ENCODE measurements around the gene HEXIM1. TPM values are rescaled to one million over a fixed set of nuclear protein-coding genes. Genes with fewer than 3 reads are reported as not detected.

Gene HEXIM1
- total RNA-seq, 2 donors from 2014 or later: 34.5 to 67.1 TPM

GRCh38 chr17:45135192-45135977 lies 12.9 kb upstream of the HEXIM1 start, which contains the start of gene ACBD4:
Gene ACBD4 (plus strand): TSS chr17:45135687. CDS start chr17:45136145, 458 bp downstream.
- H3K4me3 ChIP-seq: peak within 1 kb of the TSS; percentile 50 to 67
- 5% methylated on average over 40 of the region's 40 CpGs for WGBS
- peak within 1 kb of the TSS; percentile 49 to 82 for H3K27ac ChIP-seq
- no peaks in the 10 kb centered on the region for H3K27me3 ChIP-seq (replicated peaks; ENCODE audit: insufficient read depth)
- no peaks in the 10 kb centered on the region for H3K36me3 ChIP-seq
- no peaks in the 10 kb centered on the region for H3K9me3 ChIP-seq
- DNase-seq (ENCODE audit: low spot score): peak; percentile 96
- TF ChIP-seq POLR2A (IDR thresholded peaks at IDR 0.05): peak; percentile 76
- TF ChIP-seq POLR2AphosphoS5 (IDR thresholded peaks at IDR 0.05): peak; percentile 98
- peak; percentile 99 to 100 (median 100) for TF ChIP-seq CTCF (IDR thresholded peaks at IDR 0.05)
- H3K4me1 ChIP-seq (replicated peaks): peaks cover 6% of the 10 kb centered on the region
- intact Hi-C loops (cut with DNase I): loop anchor here (1.0 kb wide), 1 partner anchor 62 kb away; no protein-coding TSS in a partner anchor

- Histone ChIP-seq H3K27ac (peak overlapping the region; percentile 49 to 82), H3K36me3 (no peaks in the 10 kb centered on the region), H3K4me1 (replicated peaks) (peaks cover 6% of the 10 kb centered on the region), H3K9me3 (no peaks in the 10 kb centered on the region), H3K27me3 (replicated peaks; ENCODE audit: insufficient read depth) (no peaks in the 10 kb centered on the region), H3K4me3 (peak overlapping the region; percentile 50 to 67)
- no peak for DNase-seq (ENCODE audit: low spot score)
- 46% methylated on average over 21 of the region's 21 CpGs for WGBS
- TF ChIP-seq CTCF (IDR thresholded peaks at IDR 0.05) (no peak), POLR2AphosphoS5 (IDR thresholded peaks at IDR 0.05) (no peak)
- intact Hi-C loops (cut with DNase I): loop anchor here (1.0 kb wide), 1 partner anchor 61 kb away; no protein-coding TSS in a partner anchor
Measured at GRCh38 chr17:45135978-45136791, 12.1 kb upstream of the HEXIM1 start.

- intact Hi-C loops (cut with DNase I): no loop called here
- DNase-seq (ENCODE audit: low spot score): no peak
- Histone ChIP-seq H3K9me3 (no peaks in the 10 kb centered on the region), H3K36me3 (no peaks in the 10 kb centered on the region), H3K27ac (no peak overlapping the region), H3K27me3 (replicated peaks; ENCODE audit: insufficient read depth) (no peaks in the 10 kb centered on the region), H3K4me1 (replicated peaks) (peaks cover 6% of the 10 kb centered on the region), H3K4me3 (no peak overlapping the region)
- no peak for TF ChIP-seq POLR2A (IDR thresholded peaks at IDR 0.05)
- no peak for TF ChIP-seq CTCF (IDR thresholded peaks at IDR 0.05)
- TF ChIP-seq POLR2AphosphoS5 (IDR thresholded peaks at IDR 0.05): no peak
- 83% methylated on average over 12 of the region's 12 CpGs for WGBS
Measured at GRCh38 chr17:45136846-45137560, 11.3 kb upstream of the HEXIM1 start.

- DNase-seq (ENCODE audit: low spot score): no peak
- intact Hi-C loops (cut with DNase I): no loop called here
Measured at GRCh38 chr17:45137561-45138305, 10.5 kb upstream of the HEXIM1 start.

More at GRCh38 chr17:45137561-45138305, 10.5 kb upstream of the HEXIM1 start:
- WGBS: 81% methylated on average over 11 of the region's 11 CpGs
- no peaks in the 10 kb centered on the region for H3K9me3 ChIP-seq
- peaks cover 6% of the 10 kb centered on the region for H3K4me1 ChIP-seq (replicated peaks)
- no peak overlapping the region for H3K4me3 ChIP-seq
- no peaks in the 10 kb centered on the region for H3K36me3 ChIP-seq
- H3K27me3 ChIP-seq (replicated peaks; ENCODE audit: insufficient read depth): no peaks in the 10 kb centered on the region
- TF ChIP-seq CTCF (IDR thresholded peaks at IDR 0.05) (no peak), POLR2A (IDR thresholded peaks at IDR 0.05) (no peak), POLR2AphosphoS5 (IDR thresholded peaks at IDR 0.05) (no peak)
- H3K27ac ChIP-seq: no peak overlapping the region

All from prostate gland (tissue), 2 donors.